HG03520 (cell line): ENCODE results near the gene GSTO1.
"Not testable (repeated sequence)": the region's sequence is repeated elsewhere in the genome, so short reads cannot be mapped to it uniquely, and the experiment has no call there.

Experiments used
- ATAC-seq: cut with Tn5 transposase; IDR thresholded peaks from one replicate; pipeline ENCODE4 v1.9.1; 2021; ENCODE audit warnings: mild to moderate bottlenecking, moderate library complexity; ENCODE audit not compliant: unreplicated experiment

Gene GSTO1

DNA sequence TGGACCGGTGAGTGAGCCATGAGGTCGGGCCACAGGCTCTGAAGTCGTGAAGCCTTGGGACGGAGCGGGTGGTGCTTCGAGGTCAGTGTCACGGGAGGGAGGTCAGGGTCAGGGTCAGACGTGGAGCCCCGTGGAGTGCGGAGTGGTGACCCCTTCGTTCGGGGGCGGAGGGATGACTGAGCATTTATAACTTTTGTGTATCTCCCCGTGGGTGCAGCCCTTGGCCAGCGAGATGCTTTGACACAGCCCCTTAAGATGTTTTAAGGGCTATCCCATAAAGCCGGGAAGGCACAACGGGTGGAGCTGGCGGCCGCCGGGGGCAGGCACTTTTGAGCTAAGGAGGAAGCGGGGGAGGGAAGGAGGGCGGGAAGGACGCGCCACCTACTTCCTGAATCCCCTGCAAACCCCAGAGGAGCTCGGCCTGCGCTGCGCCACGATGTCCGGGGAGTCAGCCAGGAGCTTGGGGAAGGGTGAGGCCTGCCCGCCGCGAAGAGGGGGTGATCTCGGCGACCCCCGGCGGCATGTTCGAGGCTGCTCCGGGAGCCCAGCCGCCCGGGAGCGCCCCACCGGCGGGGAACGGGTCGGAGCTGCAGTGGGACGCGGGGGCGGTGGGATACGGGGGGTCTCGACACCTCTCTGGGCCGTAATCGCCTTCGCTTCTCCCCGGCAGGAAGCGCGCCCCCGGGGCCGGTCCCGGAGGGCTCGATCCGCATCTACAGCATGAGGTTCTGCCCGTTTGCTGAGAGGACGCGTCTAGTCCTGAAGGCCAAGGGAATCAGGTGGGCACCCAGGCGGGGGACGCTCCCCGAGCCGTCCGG, at the start of gene GSTO1:
TSS of gene GSTO1 (plus strand) at position 400 of the 818 bp plus-strand sequence. CDS start at position 437, 37 bp downstream.
- no peak for ATAC-seq

DNA sequence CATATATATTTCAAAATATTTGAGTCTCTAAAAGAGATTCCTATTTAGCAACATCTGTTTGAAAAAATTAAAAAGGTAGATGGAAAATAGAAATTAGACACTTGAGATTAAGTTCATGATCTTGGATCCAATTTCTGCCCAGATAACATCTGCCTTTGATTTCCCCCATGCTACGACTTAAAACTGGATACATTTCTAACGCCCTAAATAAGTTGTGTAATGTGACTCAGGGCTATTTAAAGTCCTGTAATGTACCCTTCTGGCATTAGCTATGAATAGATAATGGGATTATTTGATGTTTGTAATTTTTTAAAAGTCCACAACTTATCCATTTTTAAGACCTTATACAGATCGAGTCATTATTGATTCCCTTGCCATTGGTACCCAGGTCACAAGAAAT, 46.0 kb upstream of the GSTO1 start:
- ATAC-seq, result no peak

DNA sequence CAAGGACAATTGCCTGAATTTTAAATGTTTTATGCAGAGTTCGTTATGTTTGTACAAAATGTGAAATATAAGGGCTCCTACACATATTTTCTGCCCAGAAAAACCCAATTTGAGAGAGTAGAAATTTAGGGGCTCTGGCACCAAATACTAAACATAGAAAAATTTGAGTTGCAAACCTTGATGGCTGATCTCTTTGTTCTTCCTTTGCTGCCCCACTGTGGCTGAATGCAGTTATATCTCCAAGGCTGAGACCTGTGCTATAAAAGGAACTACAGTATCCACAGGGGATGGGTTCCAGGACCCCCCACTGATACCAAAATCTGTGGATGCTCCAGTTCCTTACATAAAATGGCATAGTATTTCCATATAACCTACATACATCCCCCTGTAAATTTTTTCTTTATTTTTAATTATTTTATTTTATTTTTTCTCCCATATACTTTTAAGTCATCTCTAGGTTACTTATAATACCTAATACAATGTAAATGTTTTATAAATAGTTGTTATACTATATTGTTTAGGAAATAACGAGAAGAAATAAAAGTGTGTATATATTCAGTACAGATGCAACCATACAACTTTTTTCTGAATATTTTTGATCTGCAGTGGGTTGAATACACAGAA, 45.0 kb upstream of the GSTO1 start:
- no peak for ATAC-seq

DNA sequence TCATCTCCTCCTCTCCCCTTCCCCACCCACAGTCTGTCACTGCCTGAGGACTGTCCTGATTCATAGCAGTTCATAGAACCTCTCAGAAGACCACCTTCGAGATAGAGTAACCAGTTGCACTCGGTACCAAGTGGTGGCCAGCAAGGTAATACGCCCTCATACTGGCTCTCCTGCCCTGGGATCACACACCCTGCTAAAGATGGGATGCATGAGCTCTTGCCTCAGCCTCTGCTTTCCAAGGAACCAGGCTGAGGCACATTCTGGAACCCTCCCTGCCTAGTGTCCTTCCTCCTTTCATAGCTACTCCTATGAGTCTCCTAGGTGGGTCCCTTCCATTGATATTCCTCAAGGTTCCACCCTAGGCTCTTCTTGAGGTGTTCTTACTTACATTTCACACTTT, 38.1 kb upstream of the GSTO1 start:
- no peak for ATAC-seq

DNA sequence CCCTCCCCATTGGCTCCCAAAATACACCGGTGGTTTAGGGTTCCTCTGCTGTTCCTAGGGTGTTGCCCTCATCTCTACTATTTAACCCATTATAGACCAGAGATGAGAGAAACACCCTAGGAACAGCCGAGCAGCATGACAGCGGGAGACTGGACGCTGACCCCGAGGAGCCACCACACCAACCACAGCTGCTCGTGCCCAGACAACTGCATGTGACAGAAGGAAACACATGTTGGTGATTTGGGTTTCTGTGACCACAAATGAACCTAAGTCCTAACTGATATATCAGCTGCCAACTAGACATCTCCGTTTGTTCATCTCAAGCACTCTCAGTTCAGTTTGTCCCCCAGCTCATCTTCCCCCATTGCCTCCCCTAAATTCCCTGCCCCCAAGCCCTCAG, 35.9 kb upstream of the GSTO1 start:
- no peak for ATAC-seq

DNA sequence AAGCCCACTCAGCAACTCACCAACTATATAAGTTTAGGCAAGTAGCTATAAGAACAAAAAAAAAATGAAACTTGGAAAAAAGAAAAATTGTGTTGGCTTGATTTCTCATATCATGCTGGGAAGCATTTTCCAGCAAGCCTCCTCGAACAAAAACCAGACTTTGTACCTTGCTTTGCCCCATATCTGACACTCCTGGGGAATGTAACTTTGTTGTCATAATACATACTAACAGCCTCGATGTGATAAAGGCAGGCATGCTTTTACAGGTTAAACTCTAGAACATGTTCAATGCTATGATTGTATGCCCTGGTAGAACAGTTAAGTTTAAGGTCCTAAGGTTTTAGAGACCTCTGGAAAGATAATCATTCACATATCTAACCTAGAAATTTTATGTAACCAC, 34.2 kb upstream of the GSTO1 start:
- no peak for ATAC-seq

DNA sequence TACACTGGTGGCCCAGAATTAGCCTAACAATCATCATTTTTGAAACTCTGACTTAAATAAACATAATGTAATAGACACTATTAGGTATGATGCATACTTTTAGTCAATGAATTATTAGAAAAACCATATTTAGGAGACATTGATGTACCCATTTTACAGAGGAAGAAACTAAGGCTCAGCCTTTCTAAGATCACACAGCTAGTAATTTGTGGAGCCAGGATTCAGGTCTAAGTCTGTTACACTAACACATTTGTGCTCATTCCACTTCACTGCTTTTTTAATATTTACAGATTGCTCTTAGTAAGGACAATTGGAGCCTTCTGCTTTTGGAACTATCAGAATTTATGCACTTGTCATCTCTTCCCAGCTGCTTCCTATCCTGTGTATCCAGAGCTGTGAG, 31.4 kb upstream of the GSTO1 start:
- no peak for ATAC-seq

DNA sequence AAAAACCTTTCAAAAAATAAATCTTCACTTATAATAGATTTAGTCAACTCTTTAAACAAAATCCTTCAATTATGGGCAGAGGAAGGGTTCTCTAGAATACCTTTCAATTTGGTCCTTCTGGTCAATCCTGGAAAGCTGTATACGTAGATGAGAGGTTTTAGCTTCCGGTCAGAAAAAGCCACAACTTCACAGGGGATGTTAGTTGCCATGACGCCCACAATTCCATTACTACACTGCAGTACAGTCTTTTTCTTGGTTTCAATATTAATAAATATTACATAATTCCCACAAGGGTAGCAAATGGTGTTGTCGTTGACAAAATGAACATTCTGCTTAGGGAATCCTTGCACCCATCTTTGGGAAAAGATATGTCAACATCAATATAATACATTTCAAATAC, 24.2 kb upstream of the GSTO1 start:
- ATAC-seq, result no peak

DNA sequence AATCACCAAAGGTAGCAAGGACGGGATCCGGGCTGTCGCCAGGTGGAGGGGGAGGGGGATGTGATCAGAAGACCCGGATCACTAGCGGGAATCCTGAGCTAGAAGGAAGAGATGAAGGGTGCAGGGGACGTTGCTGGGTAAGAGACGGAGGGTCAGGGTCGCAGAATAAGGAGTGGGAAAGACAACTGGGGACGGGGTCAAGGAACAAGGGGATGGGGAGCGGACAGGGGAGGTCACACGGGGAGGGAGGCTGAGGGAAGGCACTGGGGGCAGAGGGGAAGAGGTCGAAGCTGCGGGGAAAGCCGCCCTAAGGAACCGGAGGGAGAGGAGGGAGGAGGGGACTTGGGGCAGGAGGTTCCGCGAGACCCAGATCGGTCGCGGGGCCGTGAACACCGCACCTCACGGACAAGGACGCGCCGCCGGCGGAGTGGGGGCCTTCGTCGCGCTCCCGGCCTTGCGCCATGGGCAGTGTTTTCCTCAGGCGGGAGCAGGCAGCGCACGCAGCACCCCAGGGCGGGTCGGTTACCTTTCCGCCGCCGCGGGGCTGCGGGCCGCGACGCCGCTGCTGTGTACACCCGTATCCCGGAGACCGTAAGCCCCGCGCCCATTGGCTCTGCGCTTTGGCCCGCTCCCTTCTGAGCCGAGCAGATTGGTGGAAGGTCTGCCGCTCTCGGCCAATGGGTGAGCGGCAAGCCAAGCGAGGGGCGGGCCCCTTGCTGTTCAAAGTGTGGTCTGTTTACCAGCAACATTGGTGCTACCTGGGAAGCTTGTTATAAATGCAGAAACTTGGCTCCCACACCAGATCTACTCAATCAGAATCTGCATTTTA, 22.7 kb upstream of the GSTO1 start, which contains the start of gene CFAP43:
TSS of gene CFAP43 (minus strand) at position 581 of the 829 bp plus-strand sequence. CDS start at position 463, 118 bp downstream.
- ATAC-seq, result peak; percentile 100

DNA sequence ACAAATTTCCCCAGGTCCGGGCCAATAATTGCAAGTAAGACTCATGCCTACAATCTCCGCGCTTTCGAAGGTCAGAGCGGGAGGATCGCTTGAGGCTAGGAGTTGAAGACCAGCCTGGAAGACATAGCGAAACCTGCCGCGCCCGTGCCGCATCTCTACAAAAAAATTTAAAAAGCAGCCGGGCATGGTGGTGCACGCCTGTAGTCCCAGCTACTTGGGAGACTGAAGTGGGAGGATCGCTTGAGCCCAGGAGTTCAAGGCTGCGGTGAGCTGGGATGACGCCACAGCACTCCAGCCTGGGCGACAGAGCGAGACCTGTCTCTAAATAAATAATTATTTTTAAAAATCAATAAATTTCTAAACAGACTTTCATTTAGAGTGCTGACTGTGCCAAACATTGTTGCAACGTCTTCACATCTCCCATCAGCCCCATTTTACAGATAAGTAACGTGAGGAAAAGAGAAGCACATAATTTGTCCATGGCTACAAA, 22.0 kb upstream of the GSTO1 start:
- ATAC-seq, result peak; percentile 6

DNA sequence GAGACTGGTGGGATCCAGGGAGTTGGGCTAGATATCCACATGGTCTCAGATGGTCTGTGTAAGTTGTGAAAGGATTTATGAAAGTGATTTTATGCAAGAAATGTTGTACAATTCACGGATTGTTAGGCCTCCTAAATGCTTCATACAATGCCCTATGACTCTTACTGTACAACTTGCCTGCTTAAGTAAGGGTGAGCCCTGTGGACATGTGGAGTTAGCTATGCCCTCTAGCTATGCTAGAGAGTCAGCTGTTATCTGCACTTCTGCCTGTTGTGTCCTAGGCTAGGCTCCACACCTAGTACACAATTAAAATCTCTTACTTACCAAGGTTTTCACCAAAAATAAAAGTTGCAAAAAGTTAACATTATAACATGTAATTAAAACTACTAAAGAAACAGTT, 20.9 kb upstream of the GSTO1 start:
- ATAC-seq, result no peak

DNA sequence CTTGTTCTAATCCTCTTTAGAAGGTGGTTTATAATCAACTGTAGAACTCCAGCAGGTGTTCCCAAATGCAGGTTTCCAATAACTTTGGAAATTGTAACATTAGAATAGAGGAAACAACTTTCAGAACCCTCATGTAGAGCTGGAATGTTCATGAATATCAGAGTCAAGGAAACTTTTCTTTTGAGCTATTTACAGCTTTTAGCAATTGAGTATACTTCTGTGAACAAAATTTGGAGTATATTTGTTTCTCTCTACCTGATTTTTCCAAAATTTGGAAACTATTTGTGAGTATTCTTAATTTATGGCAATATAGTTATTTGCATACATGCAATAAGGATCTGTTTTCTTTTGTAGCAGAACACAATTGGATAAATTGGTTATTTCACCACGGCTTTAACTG, 19.8 kb upstream of the GSTO1 start:
- ATAC-seq, result no peak

DNA sequence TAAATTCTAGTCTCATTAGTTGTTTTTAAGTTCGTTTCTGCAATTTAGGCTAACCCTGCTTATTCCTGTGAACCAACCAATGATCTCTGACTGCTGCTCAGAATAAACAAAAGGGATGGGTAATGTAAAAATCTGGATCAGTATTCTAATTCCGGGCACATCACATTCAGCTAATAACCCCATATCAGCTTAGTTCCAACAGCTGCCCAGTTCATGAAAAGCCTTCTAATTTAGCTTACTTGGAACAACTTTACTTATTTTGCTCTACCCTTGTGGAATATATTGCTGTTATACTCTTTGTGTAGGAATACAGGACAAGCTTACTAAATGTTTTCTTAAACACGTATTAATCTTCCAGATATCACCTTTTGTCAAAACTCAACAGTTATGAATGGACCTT, 18.9 kb upstream of the GSTO1 start:
- ATAC-seq, result no peak

DNA sequence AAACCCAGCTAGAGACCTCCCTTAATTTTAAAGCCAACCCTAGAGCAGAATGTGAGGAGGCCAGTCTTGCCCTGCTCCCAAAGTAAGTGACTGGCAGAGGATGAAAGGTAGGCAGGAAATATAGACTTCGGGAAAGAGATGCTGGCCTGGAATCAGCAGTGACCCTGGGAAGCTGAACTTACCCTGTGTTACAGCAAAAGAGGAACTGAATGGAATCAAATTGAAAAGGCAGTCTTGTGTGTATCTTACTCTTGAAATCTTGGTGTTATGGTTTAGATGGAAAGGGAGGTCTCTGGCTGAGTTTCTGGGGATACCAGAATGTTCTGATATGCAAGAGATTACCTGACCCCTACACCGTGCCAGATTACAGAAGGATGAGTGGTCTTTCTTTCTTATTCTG, 14.6 kb upstream of the GSTO1 start:
- no peak for ATAC-seq

DNA sequence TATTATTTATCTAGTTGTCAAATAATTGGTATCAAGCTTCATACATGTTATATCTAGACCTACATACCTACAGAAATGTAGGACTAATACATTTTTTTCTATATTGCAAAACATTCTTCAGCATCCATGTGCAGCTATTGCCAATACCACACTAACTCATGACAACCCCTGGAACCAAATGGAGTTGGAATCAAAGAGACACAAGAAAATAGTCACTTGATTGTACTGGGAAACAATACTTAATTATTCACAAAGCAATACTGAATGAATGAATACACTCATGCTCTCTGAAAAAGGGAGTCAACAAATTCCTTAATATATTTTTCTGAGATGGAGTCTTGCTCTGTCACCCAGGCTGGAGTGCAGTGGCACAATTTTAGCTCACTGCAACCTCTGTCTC, 12.1 kb upstream of the GSTO1 start:
- ATAC-seq, result no peak

DNA sequence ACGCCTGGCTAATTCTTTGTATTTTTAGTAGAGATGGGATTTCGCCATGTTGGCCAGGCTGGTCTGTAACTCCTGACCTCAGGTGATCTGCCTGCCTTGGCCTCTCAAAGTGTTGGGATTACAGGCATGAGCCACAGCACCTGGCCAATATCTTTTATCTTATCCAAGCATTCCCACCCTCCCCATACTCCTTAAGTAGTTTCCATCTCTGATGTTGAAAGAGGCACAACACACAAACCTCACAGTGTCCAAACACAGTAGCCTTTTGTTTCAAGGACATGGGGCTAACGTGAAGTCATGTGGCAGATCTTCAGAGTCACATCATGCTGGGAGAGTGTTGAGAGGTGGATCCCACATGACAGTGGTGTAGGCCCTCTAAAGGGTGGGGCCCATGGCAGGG, 11.7 kb upstream of the GSTO1 start:
- ATAC-seq, result not testable (repeated sequence)

DNA sequence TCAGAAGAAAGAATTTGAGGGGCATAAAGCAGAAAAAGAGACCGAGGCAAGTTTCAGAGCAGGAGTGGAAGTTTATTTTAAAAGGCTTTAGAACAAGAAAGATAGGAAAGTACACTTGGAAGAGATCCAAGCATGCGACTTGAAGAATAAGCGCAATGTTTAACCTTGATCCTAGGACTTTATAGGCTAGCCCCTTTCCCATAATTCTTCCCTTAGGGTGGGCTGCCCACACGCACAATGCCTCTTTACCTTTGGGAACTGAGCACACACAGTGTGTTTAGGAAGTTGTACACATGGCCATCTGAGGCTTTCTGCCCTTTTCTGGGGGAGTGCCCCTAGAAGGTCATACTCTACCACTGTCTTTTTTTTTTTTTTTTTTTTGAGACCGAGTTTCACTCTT, 11.2 kb upstream of the GSTO1 start:
- ATAC-seq, result no peak

DNA sequence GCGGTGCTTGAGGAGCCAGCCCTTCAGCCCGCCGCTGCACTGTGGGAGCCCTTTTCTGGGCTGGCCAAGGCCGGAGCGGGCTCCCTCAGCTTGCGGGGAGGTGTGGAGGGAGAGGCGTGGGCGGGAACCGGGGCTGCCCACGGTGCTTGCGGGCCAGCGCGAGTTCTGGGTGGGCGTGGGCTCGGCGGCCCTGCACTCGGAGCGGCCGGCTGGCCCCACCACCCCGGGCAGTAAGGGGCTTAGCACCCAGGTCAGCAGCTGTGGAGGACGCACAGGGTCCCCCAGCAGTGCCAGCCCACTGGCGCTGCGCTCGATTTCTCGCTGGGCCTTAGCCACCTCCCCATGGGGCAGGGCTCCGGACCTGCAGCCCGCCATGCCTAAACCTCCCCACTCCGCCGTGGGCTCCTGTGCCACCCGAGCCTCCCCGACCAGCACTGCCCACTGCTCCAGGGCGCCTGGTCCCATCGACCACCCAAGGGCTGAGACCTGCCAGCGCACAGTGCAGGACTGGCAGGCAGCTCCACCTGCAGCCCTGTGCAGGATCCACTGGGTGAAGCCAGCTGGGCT, 9.5 kb upstream of the GSTO1 start:
- no peak for ATAC-seq

DNA sequence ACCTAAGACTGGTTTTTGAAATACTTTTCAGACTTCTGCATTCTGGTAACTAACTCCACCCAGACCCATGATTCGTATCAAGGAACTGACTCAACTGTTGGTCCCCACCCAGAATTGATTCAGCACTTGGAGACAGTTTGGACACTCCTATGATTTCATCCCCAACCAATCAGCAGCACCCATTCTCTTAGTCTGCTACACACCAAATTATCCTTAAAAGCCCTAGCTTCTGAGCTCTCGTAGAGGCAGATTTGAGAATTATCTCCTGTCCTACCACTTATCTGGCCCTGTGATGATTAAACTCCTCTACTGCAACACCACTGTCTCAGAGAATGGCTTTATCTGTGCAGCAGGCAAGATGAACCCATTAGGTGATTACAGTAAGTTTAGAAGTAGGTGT, 7.7 kb upstream of the GSTO1 start:
- no peak for ATAC-seq

DNA sequence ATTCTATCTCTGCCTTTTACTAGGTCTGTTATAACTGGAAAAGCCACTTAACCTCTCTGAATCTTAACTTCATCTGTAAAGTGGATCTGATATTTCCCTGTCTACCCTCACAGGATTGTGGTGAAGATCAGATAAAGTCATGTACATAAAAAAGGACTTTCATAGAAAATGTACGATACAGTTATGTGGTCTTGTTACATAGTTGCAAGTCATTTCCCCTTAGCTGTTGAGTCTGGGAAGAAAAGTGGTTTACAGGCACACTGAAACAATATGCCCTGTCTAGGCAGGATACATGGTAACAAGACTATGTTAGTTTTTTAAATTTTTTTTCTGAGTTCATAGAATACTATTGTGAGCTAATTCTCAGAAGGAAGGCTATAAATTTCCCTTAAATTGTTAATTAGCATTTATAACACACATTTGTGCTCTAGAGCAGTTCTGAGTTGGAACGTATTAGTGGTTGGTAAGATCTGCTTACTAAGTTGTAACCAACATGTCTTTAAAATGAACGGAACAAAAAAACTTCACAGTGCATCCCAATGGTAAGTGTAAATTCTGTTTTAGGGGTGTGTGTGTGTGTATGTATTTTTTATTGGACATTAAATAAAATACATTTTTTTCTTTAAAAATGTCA, 7.1 kb upstream of the GSTO1 start:
- ATAC-seq, result no peak

DNA sequence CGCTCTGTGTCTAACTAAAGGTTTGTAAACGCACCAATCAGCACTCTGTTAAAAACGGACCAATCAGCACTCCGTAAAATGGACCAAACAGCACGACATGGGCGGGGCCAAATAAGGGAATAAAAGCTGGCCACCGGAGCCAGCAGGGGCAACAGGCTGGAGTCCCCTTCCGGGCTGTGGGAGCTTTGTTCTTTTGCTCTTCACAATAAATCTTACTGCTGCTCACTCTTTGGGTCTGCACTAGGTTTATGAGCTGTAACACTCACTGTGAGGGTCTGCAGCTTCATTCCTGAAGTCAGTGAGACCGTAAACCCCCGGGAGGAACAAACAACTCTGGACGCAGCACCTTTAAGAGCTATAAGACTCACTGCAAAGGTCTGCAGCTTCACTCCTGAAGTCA, 5.8 kb upstream of the GSTO1 start:
- ATAC-seq, result not testable (repeated sequence)
